HG03558 (cell line): Measurements from ENCODE around the gene MAP3K20.
"Not testable (repeated sequence)": the region's sequence is repeated elsewhere in the genome, so short reads cannot be mapped to it uniquely, and the experiment has no call there.

Experiments
- ATAC-seq: cut with Tn5 transposase; IDR thresholded peaks from one replicate; pipeline ENCODE4 v1.9.1; 2021; ENCODE audit warnings: moderate number of reproducible peaks; ENCODE audit not compliant: unreplicated experiment; ENCODE audit errors: extremely low read depth

The MAP3K20 gene

DNA sequence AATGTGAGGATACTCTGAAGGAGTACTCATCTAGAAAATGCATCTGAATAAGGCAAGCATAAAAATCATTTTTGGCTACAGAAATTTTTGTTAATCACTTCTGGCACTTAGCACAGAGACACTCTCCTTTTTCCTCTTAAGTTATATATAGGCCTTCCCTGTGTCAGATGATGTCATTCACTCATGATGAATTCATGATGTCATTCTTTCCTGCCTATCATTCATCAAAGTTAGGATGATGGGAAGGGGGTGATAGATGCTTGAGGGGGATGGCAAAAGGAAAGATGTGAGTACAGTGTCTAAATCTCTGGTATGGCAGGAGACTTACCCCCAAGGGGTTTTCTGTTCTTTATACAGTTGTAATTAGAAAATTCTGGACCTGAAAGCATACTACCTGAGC is 42.0 kb downstream of the MAP3K20 start:
- ATAC-seq = no peak

DNA sequence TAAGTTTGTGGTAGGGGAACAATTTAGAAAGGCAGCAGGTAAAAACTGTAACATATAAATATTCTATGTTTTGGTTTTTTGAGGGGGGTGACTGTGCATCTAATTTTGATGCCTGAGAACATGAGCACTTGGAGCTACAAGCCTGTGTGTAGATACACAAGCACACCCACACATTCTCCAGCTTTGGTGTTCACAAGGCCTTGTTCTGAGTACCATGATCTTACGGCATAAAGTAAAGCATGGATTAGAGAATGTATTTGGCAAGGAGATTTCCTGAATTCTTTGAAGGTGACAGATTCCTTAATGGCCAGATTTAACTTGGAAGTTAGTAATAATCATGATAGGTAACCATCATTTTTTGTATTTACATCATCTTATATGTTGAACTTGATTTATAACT is 42.7 kb downstream of the MAP3K20 start:
- no peak for ATAC-seq

DNA sequence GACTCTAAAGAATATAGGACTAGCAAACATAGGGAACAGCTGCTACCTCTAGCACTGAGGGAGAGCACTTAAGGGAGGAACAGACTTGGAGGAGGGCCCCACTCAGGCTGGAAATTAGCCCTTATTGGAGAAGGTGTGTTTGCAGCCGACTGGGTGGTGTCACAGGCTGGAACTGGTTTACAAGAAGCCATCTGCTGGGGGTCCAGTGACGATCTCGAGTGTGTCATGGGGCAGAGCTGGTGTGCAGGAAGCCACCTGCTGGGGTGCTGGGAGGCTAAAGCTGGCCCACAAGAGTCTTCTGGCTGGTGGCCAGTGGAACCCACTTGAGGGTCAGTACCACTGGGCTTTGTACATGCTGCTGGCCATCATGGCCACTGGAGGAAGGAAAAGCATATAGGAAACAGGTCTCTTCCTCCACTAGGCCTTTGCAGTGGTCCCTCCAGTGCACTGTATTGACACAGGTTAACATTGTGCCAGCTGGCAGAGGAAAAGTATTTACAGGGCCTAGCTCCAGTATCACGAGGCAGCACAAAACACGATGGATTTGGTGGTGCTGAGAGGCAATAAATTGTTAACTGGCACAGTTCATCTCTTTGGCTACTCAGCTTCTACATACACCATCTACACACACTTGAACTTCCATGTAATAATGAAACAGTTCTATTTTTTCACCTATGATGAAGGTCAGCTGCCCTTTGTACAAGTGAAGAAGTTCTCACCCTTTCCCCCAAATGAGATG is 43.6 kb downstream of the MAP3K20 start:
- ATAC-seq = no peak

DNA sequence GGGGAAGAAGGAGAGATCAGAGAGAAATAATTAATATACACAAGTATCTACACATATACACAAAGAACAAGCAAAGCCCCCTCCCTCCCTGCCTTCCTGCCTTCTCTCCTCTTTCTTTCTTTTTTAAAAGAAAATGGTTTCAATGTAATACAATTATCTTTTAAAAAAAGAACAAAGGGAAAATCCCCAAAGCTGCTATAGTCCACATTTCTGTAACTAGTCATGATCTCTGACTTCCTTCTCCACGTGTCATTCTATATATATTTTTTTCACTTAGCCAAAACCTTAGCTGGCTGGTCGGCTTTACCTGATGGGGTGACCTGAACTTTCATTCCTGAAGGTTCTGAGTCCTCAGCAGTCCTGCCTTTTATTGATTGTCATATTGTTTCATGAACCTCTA is 44.3 kb downstream of the MAP3K20 start:
- no peak for ATAC-seq

DNA sequence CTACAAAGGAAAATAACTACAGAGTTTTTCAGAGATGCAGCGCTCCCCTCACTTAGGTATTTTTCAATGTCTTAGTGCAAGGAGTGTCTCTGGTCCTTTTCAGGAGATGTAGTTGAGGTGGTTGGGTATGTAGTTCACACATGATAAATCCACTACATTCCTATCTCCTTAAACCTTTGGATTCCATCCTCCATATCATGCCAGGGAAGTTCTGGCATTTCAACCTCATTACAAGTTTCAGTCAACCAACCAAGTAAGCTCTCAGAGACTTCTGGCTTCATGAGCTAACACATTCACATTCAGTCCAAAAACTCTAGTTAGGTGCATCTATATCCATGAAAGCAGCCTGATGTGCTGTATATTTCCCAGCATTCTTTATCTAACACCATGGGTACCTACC is 47.3 kb downstream of the MAP3K20 start:
- no peak for ATAC-seq

DNA sequence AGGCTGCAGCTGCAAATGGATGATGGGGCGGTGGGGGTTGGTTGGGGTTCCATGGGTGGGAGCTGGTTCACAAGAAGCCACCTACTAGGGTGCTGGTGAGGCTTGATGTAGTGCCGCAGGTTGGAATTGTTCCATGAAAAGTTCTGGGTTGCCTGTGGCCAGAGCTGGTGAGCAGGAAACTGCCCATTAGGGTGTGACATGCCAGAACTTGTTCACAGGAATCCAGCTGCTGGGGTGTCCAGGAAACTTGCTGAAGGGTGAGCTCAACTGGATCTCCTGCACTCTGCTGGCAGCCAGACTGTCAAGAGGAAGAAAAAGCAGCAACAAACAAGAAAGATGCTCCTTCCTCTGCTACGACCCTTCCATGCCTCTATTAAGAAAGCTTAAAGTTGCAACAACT is 48.8 kb downstream of the MAP3K20 start:
- ATAC-seq = no peak

DNA sequence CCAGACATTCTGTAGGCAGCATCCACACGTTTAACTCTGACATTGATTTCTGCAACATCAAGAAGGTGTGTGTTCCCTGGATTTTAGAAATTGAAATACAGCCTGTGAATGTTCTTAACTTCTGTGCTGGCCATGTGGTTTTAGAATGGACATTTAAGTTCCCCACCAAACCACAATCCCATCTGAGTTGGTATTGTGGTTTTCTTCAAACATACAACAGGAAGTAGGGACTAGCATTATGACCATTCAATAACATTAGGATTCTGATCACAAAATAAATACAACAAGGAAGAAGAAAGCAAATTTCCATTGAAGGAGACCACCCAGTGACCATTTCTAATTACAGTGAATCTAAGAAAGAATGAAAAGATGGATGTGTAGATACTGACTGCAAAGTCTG is 51.2 kb downstream of the MAP3K20 start:
- no peak for ATAC-seq

DNA sequence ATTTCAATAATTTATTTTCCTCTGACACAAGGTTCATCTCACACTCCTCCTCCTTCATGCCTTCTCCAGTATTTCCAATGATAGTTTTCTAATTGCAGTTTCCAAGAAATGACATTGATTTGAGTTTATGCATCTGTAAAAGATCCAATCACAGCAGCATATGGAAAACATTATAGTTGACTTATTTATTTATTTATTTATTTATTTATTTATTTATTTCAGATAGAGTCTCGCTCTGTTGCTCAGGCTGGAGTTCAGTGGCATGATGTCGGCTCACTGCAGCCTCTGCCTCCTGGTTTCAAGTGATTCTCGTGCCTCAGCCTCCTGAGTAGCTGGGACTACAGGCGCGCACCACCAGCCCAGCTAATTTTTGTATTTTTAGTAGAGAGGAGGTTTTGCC is 52.5 kb downstream of the MAP3K20 start:
- not testable (repeated sequence) for ATAC-seq

DNA sequence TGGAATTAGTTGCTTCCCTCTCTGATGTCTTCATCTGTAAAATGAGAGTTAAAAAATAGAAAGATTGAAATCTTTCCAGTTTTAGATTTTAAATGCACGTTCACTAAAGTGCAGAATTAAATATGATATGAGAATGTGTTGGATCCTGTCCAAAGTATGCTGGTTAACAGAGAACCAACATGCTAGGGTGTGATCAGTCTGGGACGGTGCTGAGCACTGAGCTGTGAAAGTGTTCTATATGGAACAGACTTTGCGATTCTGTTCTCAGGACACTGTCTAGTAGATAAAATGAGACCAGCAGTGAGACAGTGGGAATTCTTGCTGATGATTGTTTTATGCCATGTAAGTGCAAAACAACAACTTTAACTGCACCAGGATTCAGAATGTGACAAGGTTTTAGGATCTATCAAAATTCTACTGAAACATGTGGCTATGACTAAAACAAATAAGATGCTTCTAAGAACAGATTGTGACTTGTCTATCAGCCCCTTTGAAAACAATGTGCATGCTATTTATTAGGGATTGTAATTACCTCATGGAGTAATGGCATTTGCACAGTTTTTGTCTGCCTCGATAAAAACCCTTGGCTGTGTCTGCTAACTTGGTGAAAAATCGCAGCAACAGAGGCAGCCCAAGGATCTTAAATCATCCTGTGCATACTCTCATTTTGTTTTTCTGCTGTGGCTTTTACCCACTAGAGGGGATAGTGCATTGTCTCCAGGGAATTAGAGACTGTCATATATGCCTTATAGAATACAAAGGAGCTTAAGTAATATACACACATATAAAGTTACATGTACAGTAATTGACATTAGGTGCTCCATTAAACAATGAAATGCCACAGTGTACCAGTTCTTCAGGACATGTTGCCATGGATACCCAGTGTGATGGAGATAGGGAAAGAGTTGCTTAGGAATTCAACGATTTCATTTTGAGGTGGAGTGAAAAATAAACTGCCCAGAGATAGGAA is 55.1 kb downstream of the MAP3K20 start:
- no peak for ATAC-seq

DNA sequence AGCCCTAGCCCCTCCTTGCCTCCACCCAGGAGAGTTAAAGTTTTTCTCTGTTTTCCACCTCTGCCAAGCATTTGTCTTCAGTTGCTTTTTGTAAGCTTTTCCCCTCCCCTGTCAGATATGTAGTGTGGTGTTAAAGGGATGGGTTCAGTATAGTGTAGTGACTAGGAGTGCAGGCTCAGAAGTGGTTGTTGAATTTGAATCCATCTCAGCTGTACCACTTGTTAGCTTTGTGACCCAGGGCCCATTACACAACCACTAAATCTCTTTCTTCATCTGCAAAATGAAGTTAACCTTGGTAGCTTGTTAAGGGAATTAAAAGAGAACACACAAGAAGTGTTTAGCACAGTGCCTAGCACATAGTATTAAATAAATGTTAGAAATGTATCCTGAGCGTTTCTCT is 56.9 kb downstream of the MAP3K20 start:
- no peak for ATAC-seq

DNA sequence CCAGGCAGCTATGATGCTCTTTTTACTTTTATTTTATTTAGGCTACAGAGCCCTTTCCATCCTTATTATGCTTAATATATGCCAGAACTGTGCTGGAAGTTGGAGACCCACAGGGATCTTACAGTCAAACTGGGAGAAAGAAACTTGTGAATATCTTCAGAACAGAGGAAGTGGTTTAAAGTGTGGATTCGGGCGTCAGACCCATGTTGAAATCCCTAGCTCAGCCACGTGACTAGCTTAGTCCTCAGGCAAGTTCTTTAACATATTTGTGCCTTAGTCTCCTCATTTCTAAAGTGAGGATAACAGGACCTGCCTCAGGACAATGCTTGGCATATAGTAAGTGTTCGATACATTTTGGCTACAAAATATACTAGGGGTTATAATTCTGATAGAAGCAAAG is 59.1 kb downstream of the MAP3K20 start:
- no peak for ATAC-seq

DNA sequence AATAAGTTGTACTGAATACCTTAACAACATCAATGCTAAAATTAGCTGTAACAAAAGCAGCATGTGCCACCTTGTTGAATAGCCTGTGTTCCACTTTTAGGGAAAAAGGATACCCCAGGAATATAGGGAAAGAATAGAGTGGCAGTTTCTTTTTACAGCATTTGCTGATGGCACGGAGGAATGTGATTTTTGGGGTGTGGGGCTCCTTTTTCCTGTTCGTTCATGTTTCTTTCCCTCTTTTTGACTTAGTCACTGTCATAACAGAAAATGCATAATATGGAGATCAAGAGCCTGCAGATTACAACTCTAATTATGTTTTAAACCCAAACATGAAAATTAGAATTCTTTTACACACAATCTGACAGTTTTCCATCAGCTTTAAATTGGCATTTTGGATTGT is 60.4 kb downstream of the MAP3K20 start:
- no peak for ATAC-seq

DNA sequence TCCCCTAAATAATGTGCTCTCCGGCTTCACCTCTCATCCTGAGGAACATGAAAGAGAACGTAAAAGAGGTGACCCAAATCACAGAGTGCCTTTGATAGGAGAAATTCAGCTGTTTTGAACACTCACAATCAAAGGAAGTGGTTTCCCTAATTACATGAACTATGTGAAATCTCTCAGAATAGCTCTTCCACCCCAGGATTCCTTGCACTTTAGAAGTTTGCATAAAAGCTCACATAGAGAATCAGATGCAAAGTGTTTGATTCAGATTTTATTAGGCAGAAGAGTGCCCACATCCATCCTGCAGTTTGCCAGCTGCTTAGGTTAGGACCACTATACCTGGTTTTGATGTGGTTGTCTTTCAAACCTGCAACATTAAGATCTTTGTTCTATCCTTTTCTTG is 61.0 kb downstream of the MAP3K20 start:
- no peak for ATAC-seq

DNA sequence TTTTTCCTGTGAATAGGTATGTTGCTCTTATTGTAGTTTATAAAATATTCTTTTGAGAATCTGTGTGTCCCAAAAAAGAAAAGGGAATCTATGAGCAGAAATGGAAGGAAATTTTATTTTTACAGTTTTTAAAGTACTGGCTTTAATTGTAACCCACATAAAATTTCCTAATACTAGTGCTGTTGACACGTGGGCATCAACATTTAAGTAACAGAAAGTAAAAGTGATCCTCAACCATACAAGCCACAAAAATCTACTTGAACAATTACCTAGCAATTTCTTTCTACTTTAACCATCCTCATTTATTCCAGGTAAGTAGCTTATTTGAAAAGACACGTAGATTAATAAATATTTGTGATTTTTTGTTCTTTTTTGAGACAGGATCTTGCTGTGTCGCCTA is 62.0 kb downstream of the MAP3K20 start:
- ATAC-seq = no peak

DNA sequence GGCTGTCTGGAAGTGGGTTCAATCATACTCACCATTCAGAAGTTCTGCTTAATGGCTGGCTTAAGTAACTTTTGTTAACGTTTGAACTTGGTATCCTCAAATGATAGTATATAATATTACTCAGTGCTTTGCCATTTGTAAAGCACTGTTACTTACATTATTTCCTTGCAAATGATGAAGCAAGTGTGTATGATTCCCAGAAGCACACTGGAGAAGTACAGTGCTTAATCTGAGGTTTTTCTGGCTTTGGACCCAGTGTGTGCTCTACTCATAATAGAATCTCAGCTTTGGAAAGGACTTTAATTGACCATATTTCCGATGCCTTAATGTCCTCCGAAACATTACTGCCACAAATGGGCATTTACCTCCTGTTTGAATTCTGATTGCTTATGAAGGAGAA is 63.3 kb downstream of the MAP3K20 start:
- no peak for ATAC-seq

DNA sequence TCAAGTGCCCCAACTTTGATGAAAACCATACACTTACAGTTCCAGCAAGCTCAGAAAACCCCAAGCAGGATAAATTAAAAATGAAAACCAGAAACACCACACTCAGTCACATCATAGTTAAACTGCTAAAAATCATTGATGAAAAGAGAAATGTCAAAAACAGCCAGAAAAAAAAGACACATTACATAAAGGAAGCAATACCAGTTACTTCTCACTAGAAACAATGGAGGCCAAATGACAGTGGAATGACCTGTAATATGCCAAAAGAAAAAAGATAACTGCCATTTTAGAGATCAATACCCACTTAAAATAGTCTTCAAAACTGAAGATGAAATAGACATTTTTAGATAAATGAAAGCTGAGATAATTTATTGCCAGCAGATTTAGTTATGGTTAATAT is 66.0 kb downstream of the MAP3K20 start:
- ATAC-seq = no peak

DNA sequence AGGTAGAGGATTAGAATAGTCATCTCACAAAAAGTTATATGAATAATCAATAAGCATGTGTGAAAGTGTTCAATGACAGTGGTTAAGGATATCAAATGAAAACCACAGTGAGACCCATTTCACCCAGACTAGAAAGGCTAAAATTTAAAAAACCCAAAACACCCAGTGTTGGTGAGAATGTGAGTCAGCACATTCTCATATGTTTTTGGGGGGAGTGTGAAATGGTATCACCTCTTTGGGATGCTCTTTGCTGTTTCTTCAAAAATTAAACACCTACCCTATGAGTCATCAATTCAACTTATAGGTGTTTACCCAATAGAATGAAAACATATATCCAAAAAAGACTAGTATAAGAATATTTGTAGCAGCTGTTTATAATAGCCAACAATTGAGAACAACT is 69.8 kb downstream of the MAP3K20 start:
- no peak for ATAC-seq

DNA sequence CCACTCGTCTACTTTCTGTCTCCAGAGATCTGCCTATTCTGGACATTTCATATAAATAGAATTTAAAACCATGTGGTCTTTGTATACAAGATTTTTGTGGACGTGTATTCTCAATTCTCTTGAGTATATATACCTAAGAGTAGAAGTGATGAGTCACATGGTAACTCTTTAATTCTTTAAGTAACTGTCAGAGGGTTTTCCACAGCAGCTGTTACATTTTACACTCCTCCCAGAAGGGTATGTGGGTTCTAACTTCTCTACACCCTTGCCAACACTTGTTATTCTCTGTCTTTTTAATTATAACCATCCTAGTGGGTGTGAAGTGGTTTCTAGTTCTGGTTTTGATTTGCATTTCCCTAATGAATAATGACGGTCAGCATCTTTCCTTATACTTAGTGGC is 70.9 kb downstream of the MAP3K20 start:
- ATAC-seq = no peak

DNA sequence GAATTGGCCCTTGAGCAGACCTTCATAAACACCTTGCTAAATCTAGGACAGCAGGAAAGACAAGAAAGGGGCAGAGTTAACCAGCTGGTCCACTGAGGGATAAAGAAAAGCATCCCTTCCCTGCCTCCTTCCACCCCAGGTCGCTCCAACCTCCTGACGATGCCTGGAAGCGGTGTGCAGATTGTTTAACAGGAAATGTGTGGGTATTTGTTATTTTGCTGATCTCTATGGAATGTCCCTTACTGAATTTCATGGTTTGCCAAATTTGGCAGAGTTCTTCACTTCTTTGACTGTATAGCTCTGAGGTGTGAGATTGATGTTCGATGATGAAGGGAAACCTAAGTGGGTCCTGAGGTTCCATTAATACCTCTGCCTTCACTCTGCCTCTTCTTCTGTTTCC is 72.9 kb downstream of the MAP3K20 start:
- no peak for ATAC-seq

DNA sequence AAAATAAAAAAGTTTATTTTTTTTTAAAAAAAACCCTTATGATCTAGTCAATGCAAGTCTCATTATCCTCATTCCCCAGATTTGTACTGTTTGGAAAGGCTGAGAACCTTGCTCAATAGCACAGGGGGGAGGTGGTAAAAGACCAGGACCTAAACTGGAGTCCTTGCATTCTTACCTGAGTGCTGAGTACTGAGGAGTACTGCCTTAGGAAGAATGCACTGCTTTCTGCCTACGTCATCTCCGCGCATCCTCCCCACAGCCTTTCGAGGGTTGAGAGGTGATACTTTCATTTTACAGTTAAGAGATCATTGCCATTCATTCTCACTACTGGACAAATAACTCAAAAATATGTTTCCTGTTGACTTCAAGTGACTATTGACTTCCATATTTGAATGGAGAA is 73.8 kb downstream of the MAP3K20 start:
- no peak for ATAC-seq

DNA sequence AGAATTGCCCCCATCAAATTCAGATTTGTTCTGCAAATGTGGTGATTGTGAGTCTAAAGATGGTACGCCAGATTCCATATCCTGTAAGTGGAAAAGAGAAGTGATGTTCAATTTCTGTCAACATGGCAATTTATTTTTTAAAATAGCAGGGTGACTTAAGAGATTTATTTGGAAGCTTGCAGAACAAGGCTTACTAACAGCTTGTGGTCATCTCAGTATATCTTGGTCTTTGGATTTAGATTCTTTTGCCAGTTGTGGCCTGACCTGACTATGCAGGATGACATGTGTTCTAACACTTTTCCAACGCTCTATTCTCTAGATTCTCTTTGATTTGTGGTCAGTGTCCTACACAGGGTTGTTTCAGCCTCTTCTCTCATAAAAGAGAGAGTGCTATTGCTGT is 74.4 kb downstream of the MAP3K20 start:
- no peak for ATAC-seq

DNA sequence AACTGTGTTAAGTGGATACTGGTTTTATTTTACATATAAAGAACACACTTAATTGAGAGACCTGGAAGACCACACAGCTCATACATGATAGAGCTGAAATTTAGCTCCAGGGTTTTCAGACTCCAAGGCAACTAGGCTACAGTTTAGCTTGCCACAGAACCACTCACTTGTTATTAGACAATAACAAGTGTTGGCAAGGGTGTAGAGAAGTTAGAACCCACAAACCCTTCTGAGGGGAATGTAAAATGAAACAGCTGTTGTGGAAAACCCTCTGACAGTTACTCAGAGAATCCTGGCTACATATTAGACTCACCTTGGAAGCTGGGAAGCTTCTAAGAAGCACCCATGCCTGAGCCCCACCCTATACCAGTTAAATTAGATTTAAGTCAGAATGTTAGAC is 75.3 kb downstream of the MAP3K20 start:
- no peak for ATAC-seq
